ENCODE results near the gene LRGUK. TPM values are rescaled to one million over a fixed set of nuclear protein-coding genes. Genes with fewer than 3 reads are reported as not detected.

The LRGUK gene
- total and polyA plus RNA-seq, 2 of the 4 experiments (the other 2 are of a cell fraction) = 0.07 TPM; not detected in 1

GRCh38 chr7:134195252-134195651 is 68.1 kb downstream of the LRGUK start:
- no peak overlapping the region for H3K4me2 ChIP-seq (ENCODE audit: low read depth, low read length)
- H3K27ac ChIP-seq (ENCODE audit: insufficient read depth, low read length) = no peak overlapping the region
- H4K5ac ChIP-seq (ENCODE audit: low read depth, low read length) = no peak overlapping the region
- no peak overlapping the region for H4K8ac ChIP-seq (ENCODE audit: low read depth in 2 of 2, low read length in 2 of 2)
- no peak overlapping the region for H2AK9ac ChIP-seq (replicated peaks; ENCODE audit: low read depth, low read length, poor library complexity)
- POLR2A ChIA-PET (ENCODE audit: unreplicated experiment) = no interaction called here
- no peaks in the 10 kb centered on the region for H3K9me3 ChIP-seq (ENCODE audit: control insufficient read depth, insufficient read depth, low read length)
- no peak overlapping the region for H3K9ac ChIP-seq (ENCODE audit: low read depth, low read length)
- no peak for DNase-seq
- TF ChIP-seq NFE2L2 (IDR thresholded peaks at IDR 0.05; ENCODE audit: low read depth, low read length) (no peak), MAZ (IDR thresholded peaks at IDR 0.05; ENCODE audit: borderline replicate concordance, low read depth, low read length) (no peak), MAFK (IDR thresholded peaks at IDR 0.05; ENCODE audit: low read depth, low read length) (no peak)
- TF ChIP-seq, protein P1, sequence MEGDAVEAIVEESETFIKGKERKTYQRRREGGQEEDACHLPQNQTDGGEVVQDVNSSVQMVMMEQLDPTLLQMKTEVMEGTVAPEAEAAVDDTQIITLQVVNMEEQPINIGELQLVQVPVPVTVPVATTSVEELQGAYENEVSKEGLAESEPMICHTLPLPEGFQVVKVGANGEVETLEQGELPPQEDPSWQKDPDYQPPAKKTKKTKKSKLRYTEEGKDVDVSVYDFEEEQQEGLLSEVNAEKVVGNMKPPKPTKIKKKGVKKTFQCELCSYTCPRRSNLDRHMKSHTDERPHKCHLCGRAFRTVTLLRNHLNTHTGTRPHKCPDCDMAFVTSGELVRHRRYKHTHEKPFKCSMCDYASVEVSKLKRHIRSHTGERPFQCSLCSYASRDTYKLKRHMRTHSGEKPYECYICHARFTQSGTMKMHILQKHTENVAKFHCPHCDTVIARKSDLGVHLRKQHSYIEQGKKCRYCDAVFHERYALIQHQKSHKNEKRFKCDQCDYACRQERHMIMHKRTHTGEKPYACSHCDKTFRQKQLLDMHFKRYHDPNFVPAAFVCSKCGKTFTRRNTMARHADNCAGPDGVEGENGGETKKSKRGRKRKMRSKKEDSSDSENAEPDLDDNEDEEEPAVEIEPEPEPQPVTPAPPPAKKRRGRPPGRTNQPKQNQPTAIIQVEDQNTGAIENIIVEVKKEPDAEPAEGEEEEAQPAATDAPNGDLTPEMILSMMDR (conservative IDR thresholded peaks at IDR 0.05; ENCODE audit: low read depth, low read length) = no peak
- no peak overlapping the region for H2BK120ac ChIP-seq (ENCODE audit: low read depth, low read length)
- no peaks in the 10 kb centered on the region for H3K27me3 ChIP-seq (ENCODE audit: control insufficient read depth, insufficient read depth, low read length)
- no peaks in the 10 kb centered on the region for H3K79me1 ChIP-seq (ENCODE audit: low read depth in 1 of 2, low read length in 2 of 2)
- no TSS peak for BruUV-seq (replicated peaks)
- no peaks in the 10 kb centered on the region for H3K36me3 ChIP-seq (ENCODE audit: control insufficient read depth, insufficient read depth, low read length)
- no peaks in the 10 kb centered on the region for H3K4me1 ChIP-seq (ENCODE audit: control insufficient read depth, insufficient read depth, low read length)
- intact Hi-C loops (cut with micrococcal nuclease) = no loop called here
- no peak overlapping the region for H4K91ac ChIP-seq (ENCODE audit: insufficient read depth, low read depth, low read length)
- dilution Hi-C loops (cut with HindIII; ENCODE audit: low sequenced_read_pairs, unreplicated experiment) = no loop called here
- H2BK15ac ChIP-seq (ENCODE audit: low read depth, low read length) = no peak overlapping the region
- no peak overlapping the region for H3K23ac ChIP-seq (ENCODE audit: low read depth, low read length)
- H3K4me3 ChIP-seq (ENCODE audit: insufficient read depth, low read depth, low read length) = no peak overlapping the region
- no peak overlapping the region for H2AFZ ChIP-seq (replicated peaks; ENCODE audit: low read length, poor library complexity)
- H2BK20ac ChIP-seq (ENCODE audit: low read depth, low read length) = no peak overlapping the region
- no peaks in the 10 kb centered on the region for H4K20me1 ChIP-seq (ENCODE audit: insufficient read depth, low read length)
- CTCF ChIA-PET = no interaction called here
- no peaks in the 10 kb centered on the region for H3K9me1 ChIP-seq (ENCODE audit: insufficient read depth, low read length)
- H3K14ac ChIP-seq (replicated peaks; ENCODE audit: low read depth, low read length) = no peak overlapping the region
- no peak overlapping the region for H3K4ac ChIP-seq (ENCODE audit: low read depth, low read length)
- ATAC-seq (ENCODE audit: low read depth) = no peak
- no peak overlapping the region for H3K56ac ChIP-seq (ENCODE audit: extremely low read depth, insufficient read depth, low read length)
- no peak overlapping the region for H2AK5ac ChIP-seq (ENCODE audit: low read depth, low read length)
- in situ Hi-C loops (cut with MboI; ENCODE audit: low sequenced_read_pairs) = no loop called here
- H3K18ac ChIP-seq (ENCODE audit: low read depth, low read length) = no peak overlapping the region
- H2BK5ac ChIP-seq (ENCODE audit: low read depth, low read length, poor library complexity, severe bottlenecking) = no peak overlapping the region
